Skeletal muscle satellite cell (primary cell): ENCODE results near the gene NAALADL2. TPM values are rescaled to one million over a fixed set of nuclear protein-coding genes. Genes with fewer than 3 reads are reported as not detected.

Experiments used
- H3K27me3 ChIP-seq: 2 replicates; pipeline ENCODE4 v1.7.0; 2013; ENCODE audit warnings: low read length; ENCODE audit not compliant: control insufficient read depth, insufficient read depth
- H3K36me3 ChIP-seq: 2 replicates; pipeline ENCODE4 v1.7.0; 2013; ENCODE audit warnings: mild to moderate bottlenecking, control low read depth, low read length; ENCODE audit not compliant: insufficient read depth
- H3K4me1 ChIP-seq: 2 replicates; pipeline ENCODE4 v1.7.0; 2013; ENCODE audit warnings: low read length; ENCODE audit not compliant: control insufficient read depth, insufficient read depth
- H3K4me2 ChIP-seq: 2 replicates; pipeline ENCODE4 v1.7.0; 2013; ENCODE audit warnings: mild to moderate bottlenecking, low read length
- H3K4me3 ChIP-seq: 2 replicates; pipeline ENCODE4 v1.7.0; 2013; ENCODE audit warnings: low read length
- H3K9ac ChIP-seq: 2 replicates; pipeline ENCODE4 v1.7.0; 2013; ENCODE audit warnings: mild to moderate bottlenecking, low read depth, low read length, moderate library complexity
- H3K9me3 ChIP-seq: replicated peaks from 2 replicates; pipeline ENCODE4 v1.7.0; 2013; ENCODE audit warnings: mild to moderate bottlenecking, control low read depth, low read length
- total RNA-seq: library from RNA; depleted of rRNA; stranded (reverse); fragments of >200 nt; gene quantifications from 2 replicates; pipeline ENCODE4 v1.2.3, GENCODE V29; 2012; rRNA removed

NAALADL2 gene
- total RNA-seq: 3.5 and 10.0 TPM in 2 replicates

DNA sequence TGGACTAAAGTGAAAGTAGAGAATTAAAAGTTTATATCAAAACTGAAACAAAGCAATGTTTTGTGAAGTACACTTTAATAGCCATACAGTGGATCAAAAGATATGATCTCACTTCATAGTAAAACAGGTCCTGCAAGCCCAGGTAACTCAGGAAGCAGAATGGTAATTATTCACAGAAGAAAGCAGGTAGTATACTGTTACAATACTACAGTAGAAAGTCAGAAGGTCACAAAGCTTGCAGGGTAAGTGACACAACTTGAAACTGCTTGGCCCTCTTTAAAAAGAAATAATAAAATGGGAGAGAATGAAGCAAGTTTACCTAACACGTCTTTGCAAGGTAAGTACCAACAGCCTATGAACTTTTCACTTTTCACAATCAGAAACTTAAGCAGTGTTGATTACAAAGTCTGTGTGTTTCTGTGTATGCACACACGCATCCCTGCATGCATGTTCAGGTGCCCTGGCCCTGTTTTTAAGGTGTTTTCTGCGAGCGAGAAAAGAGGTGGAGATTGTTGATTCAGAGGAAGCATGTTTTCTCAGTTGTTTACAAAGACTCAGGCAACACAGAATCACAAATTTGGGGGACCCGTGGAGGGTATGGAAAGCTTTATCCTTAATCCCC lies at the start of gene NAALADL2:
NAALADL2 (plus strand) TSS at position 221 of the 622 bp plus-strand sequence.
- Histone ChIP-seq H3K4me2 (no peak within 1 kb of the TSS), H3K4me3 (no peak within 1 kb of the TSS)

DNA sequence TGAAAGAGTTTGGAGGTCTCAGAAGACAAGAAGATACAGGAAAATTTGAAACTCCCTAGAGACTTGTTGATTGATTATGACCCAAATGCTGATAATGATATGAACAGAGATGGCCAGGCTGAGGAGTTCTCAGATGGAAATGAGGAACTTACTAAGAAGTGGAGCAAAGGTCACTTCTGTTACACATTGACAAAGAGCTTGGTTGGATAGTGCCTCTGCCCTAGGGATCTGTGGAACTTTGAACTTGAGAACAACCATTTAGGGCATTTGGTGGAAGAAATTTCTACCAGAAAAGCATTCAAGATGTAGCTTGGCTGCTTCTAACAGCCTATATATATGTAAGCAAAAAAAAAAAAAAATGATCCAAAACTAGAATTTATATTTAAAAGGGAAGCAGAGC lies 48.9 kb upstream of the NAALADL2 start:
- Histone ChIP-seq H3K27me3 (no peaks in the 10 kb centered on the region), H3K9ac (no peak overlapping the region), H3K9me3 (no peaks in the 10 kb centered on the region), H3K4me2 (no peak overlapping the region), H3K4me1 (no peaks in the 10 kb centered on the region), H3K36me3 (no peaks in the 10 kb centered on the region), H3K4me3 (no peak overlapping the region)

More for the DNA sequence above, at the start of gene NAALADL2:
- no peaks in the 10 kb centered on the region for H3K27me3 ChIP-seq
- H3K4me1 ChIP-seq: no peaks in the 10 kb centered on the region
- H3K9me3 ChIP-seq: no peaks in the 10 kb centered on the region
- H3K36me3 ChIP-seq: no peaks in the 10 kb centered on the region
- no peak within 1 kb of the TSS for H3K9ac ChIP-seq

DNA sequence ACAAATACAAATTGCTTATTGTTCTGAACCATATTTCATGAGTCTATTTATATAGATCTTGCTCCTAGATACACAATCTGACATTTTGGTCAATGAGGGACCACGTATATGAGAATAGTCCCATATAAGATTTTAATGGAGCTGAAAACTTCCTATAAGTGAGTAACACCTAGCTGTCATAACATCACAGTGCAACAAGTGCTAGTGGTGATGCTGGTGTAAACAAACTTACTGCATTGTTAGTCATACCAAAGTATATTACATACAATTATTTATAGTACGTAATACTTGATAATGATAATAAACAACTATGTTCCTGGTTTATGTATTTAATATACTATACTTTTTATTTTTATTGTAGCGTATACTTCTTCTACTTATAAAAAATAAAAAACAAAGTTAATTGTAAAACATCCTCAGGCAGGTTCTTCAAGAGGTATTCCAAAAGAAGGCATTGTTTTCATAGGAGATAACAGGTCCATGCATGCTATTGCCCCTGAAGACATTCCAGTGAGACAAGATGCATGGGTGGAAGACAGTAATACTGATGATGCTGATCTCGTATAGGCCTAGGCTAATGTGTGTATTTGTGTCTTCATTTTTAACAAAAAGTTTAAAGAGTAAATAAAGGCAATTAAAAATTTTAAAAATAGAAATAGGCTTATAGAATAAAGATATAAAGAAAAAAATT lies 46.8 kb upstream of the NAALADL2 start:
- Histone ChIP-seq H3K4me1 (no peaks in the 10 kb centered on the region), H3K36me3 (no peaks in the 10 kb centered on the region), H3K4me3 (no peak overlapping the region), H3K9me3 (no peaks in the 10 kb centered on the region), H3K4me2 (no peak overlapping the region), H3K27me3 (no peaks in the 10 kb centered on the region), H3K9ac (no peak overlapping the region)

DNA sequence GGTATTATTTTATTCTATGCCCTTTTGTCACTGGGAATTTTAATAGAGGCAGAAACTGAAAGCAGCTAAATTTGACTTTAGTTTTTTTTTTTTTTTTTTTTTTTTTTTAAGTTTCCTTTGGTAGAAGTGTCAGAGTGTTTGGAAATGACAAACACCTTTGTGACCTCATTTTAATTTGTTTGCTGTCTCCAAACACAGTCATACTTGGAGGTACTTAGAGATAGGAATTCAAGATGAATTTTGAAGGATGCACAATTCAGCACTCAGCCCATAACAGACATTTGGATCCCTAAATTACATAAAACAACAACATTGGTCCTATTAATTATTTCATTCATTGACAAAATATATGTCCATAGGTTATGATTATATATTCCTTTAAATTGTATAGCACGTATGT lies 43.4 kb upstream of the NAALADL2 start:
- Histone ChIP-seq H3K27me3 (no peaks in the 10 kb centered on the region), H3K4me1 (no peaks in the 10 kb centered on the region), H3K9me3 (no peaks in the 10 kb centered on the region), H3K4me3 (no peak overlapping the region), H3K4me2 (no peak overlapping the region), H3K36me3 (no peaks in the 10 kb centered on the region), H3K9ac (no peak overlapping the region)

DNA sequence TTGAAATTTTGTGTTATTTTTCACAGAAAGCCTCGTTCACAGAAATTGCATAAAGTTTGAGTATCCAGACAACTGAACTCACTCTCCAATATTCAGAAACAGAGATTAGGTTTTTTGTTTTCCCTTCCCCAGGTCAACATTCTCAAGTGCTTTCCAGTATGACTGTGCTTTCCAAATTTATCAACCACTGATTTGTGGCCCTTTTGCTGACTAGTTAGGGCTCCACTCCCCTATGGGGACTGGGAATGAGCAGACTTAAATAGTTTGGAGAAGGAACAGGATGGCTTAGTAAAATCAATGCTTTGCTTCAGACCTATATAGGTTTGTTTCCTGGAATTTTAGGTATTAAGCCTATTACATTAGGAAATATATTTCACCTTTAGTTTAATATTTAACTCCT lies 38.2 kb upstream of the NAALADL2 start:
- Histone ChIP-seq H3K4me2 (no peak overlapping the region), H3K9ac (no peak overlapping the region), H3K27me3 (no peaks in the 10 kb centered on the region), H3K4me1 (no peaks in the 10 kb centered on the region), H3K4me3 (no peak overlapping the region), H3K36me3 (no peaks in the 10 kb centered on the region), H3K9me3 (no peaks in the 10 kb centered on the region)

DNA sequence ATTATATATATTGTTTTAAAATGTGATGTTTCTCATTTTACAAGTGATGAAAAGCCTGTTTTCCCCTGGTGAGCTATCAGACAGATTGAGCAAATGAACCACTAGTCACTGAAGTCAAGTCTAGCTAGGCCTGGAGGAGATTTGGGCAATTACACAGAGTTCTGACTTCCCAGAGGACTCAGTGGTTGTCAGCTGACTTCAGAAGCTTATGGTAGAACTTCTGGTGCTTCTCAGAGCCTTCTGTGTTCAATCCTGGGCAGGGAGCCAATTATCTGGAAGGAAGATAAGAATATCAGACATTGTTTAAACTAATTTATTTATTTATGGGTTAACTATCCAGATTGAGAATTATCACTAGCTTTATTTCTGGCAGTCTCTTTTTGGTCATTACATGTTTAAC lies 37.7 kb upstream of the NAALADL2 start:
- H3K9ac ChIP-seq: no peak overlapping the region
- no peak overlapping the region for H3K4me3 ChIP-seq
- no peaks in the 10 kb centered on the region for H3K27me3 ChIP-seq
- no peaks in the 10 kb centered on the region for H3K4me1 ChIP-seq
- H3K36me3 ChIP-seq: no peaks in the 10 kb centered on the region
- no peaks in the 10 kb centered on the region for H3K9me3 ChIP-seq
- H3K4me2 ChIP-seq: no peak overlapping the region

DNA sequence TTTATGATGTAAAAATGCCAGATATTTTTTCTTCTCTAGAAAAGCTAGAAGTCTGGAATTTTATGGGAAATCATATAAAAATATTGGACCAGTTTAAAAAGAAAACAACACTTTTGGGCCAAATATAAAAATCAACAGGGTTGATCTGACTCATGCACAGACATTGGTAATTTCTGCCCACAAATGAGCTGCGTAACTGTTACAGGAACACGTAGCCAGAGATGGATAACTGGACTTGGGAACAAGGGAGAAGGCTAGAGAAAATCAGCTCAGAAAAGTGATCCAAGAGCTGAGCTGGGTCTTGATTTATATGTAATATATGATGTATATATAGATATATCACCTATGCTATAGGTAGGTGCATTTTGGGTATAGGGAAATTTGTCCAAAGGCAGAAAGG lies 36.8 kb upstream of the NAALADL2 start:
- Histone ChIP-seq H3K9ac (no peak overlapping the region), H3K4me2 (no peak overlapping the region), H3K4me1 (no peaks in the 10 kb centered on the region), H3K4me3 (no peak overlapping the region), H3K9me3 (no peaks in the 10 kb centered on the region), H3K27me3 (no peaks in the 10 kb centered on the region), H3K36me3 (no peaks in the 10 kb centered on the region)

DNA sequence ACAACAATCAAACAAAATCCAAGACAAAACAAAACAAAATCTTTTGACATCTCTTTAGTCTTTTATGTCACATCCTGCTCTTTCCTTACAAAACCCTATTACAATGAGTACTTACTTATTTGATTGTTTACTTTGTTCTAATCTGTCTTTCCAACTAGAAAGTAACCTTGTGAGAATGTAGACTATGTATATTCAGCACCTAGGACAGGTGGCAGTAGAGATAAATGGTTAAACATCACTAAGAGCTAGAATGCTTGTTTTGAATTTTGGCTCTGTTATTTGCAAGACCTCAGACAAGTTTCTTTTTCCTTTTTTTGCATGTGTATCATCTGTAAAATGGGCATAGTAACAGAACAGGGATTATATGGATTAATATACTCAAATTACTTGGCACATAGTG lies 33.1 kb upstream of the NAALADL2 start:
- Histone ChIP-seq H3K4me1 (no peaks in the 10 kb centered on the region), H3K27me3 (no peaks in the 10 kb centered on the region), H3K4me2 (no peak overlapping the region), H3K36me3 (no peaks in the 10 kb centered on the region), H3K9ac (no peak overlapping the region), H3K4me3 (no peak overlapping the region), H3K9me3 (no peaks in the 10 kb centered on the region)

DNA sequence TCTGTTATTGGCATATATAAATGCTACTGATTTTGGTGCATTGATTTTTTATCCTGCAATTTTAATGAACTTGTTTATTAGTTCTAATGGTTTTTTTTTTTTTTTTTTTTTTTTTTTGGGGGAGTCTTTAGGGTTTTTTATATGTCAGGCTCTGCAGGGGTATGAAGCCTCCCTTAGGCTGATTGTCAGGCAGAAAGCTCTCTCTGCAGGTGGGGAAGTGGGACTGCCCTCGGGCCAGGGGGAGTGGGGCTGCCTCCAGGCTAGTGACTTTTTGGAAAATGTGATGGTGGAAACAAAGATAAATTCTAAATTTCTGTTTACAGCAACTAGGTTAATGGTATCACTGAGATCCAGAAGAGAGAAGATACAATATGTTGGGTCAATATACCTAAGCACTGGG lies 14.4 kb upstream of the NAALADL2 start:
- Histone ChIP-seq H3K9me3 (no peaks in the 10 kb centered on the region), H3K36me3 (no peaks in the 10 kb centered on the region), H3K27me3 (no peaks in the 10 kb centered on the region), H3K4me3 (no peak overlapping the region), H3K4me1 (no peaks in the 10 kb centered on the region), H3K9ac (no peak overlapping the region), H3K4me2 (no peak overlapping the region)

DNA sequence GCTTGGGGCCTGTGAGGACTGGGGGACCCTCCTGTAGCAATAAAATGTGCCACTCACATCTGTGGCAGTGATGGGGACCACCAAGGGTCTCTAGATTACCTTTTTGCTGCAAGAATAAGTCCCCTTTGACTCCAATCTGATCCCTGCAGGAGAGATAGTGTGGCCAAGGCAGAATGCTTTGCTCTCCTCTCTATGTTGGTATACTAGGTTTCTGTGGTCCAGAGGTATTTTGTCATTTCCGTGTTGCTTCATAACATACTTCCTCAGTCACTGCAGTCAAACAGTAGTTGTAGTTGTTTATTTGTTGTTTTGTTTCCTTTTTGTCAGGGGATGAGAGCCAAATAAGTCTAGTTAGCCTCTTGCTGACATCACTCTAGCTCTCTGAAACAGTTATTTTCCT lies 13.1 kb upstream of the NAALADL2 start:
- Histone ChIP-seq H3K4me1 (no peaks in the 10 kb centered on the region), H3K36me3 (no peaks in the 10 kb centered on the region), H3K9me3 (no peaks in the 10 kb centered on the region), H3K27me3 (no peaks in the 10 kb centered on the region), H3K4me3 (no peak overlapping the region), H3K9ac (no peak overlapping the region), H3K4me2 (no peak overlapping the region)

DNA sequence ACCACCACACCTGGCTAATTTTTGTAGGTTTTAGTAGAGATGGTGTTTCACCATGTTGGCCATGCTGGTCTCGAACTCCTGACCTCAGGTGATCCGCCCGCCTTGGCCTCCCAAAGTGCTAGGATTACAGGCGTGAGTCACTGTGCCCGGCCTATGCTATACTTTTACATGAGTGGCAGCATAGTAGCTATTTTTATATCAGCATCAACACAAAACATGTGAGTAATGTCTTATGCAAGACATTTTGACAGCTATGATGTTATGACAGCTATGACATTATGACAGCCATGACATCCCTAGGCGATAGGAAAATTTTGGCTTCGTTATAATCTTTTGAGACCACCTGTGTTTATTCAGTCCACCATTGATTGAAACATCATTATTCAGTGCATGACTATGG lies 4.1 kb upstream of the NAALADL2 start:
- H3K4me3 ChIP-seq: no peak overlapping the region
- no peaks in the 10 kb centered on the region for H3K27me3 ChIP-seq
- no peaks in the 10 kb centered on the region for H3K36me3 ChIP-seq
- no peaks in the 10 kb centered on the region for H3K9me3 ChIP-seq
- H3K4me2 ChIP-seq: no peak overlapping the region
- H3K9ac ChIP-seq: no peak overlapping the region
- no peaks in the 10 kb centered on the region for H3K4me1 ChIP-seq

DNA sequence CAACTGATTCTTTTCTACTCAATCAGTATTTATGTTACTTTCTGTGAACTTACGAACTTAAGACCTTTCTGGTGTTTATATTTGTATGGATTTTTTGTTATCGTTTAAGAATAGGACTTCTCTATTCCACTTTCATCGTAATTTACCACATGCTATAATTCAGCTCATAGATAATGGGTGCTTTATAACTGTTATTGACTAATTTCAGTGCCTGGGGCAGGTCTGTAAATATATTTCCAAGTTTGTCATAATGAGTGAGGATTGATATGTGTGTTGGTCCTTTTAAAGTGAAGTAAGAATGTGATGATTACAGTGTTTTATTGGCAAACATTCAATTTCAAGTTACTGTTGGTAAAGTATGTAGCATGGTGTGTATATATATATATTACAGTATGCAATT lies 1.8 kb upstream of the NAALADL2 start:
- no peaks in the 10 kb centered on the region for H3K4me1 ChIP-seq
- H3K9me3 ChIP-seq: no peaks in the 10 kb centered on the region
- H3K4me3 ChIP-seq: no peak overlapping the region
- no peaks in the 10 kb centered on the region for H3K36me3 ChIP-seq
- H3K27me3 ChIP-seq: no peaks in the 10 kb centered on the region
- H3K9ac ChIP-seq: no peak overlapping the region
- no peak overlapping the region for H3K4me2 ChIP-seq
